ENCODE measurements around the gene RALGDS. TPM values are rescaled to one million over a fixed set of nuclear protein-coding genes. Genes with fewer than 3 reads are reported as not detected.

The RALGDS gene
- total RNA-seq, 1 experiment from 2014 or later, result 22.9 TPM

GRCh38 chr9:133120501-133121197 lies 391 bp downstream of the RALGDS start (continued):
- TF ChIP-seq ZNF425 (CRISPR knock-in tag; conservative IDR thresholded peaks at IDR 0.05) (no peak), ZNF532 (CRISPR knock-in tag; IDR thresholded peaks at IDR 0.05; ENCODE audit: borderline replicate concordance) (no peak), ZNF219 (CRISPR knock-in tag; IDR thresholded peaks at IDR 0.05; ENCODE audit: borderline replicate concordance) (no peak), NFYB (CRISPR knock-in tag; conservative IDR thresholded peaks at IDR 0.05; ENCODE audit: low read depth) (no peak), FOXP1 (CRISPR knock-in tag; IDR thresholded peaks at IDR 0.05; ENCODE audit: borderline replicate concordance) (no peak), E2F4 (CRISPR knock-in tag; IDR thresholded peaks at IDR 0.05; ENCODE audit: borderline replicate concordance, low read depth) (peak; percentile 17; the same call in 1 of the 2 replicates), KAT7 (CRISPR knock-in tag; IDR thresholded peaks at IDR 0.05; ENCODE audit: borderline replicate concordance) (no peak), ZNF317 (CRISPR knock-in tag; IDR thresholded peaks at IDR 0.05; ENCODE audit: borderline replicate concordance, low read depth) (no peak), NR1H2 (CRISPR knock-in tag; IDR thresholded peaks at IDR 0.05) (no peak)

GRCh38 chr9:133119846-133120500 lies 1.1 kb downstream of the RALGDS start:
- TF ChIP-seq ZNF396 (CRISPR knock-in tag; IDR thresholded peaks at IDR 0.05; ENCODE audit: borderline replicate concordance), result no peak
- TF ChIP-seq CREM (CRISPR knock-in tag; IDR thresholded peaks at IDR 0.05), result no peak
- TF ChIP-seq FOXP1 (CRISPR knock-in tag; IDR thresholded peaks at IDR 0.05; ENCODE audit: borderline replicate concordance), result no peak
- TF ChIP-seq ZNF263 (CRISPR knock-in tag; IDR thresholded peaks at IDR 0.05; ENCODE audit: low read depth), result no peak
- TF ChIP-seq TEAD4 (CRISPR knock-in tag; IDR thresholded peaks at IDR 0.05), result no peak
- ChIA-PET CTCF (interaction anchor here (1.0 to 6.0 kb wide), 5 partner anchors 10 to 71 kb away, joined by 3 to 70 read pairs (median 8); no protein-coding TSS in a partner anchor), POLR2A (interaction anchor here (1.0 kb wide), 1 partner anchor 24 kb away, joined by 3 read pairs; no protein-coding TSS in a partner anchor)
- ATAC-seq, result no peak
- Mint-ChIP-seq H3K27me3 (ENCODE audit: low read depth) (peaks cover 55% of the 10 kb centered on the region), H3K27ac (no peak overlapping the region), H3K36me3 (no peaks in the 10 kb centered on the region), H3K4me1 (peaks cover 12% of the 10 kb centered on the region), H3K4me3 (peak overlapping the region; percentile 75), H3K9me3 (no peaks in the 10 kb centered on the region)
- no peak for DNase-seq (ENCODE audit: low spot score)

Data from WTC11 (cell line).